Activated CD8-positive, alpha-beta memory T cell treated with anti-CD3 and anti-CD28 coated beads, Interleukin-2, amount 50 U/mL, for 48 hours (primary cell): Measurements from ENCODE around the gene KIF6.

Experiments
- DNase-seq: peaks from one replicate; pipeline ENCODE4 v3.0.0-alpha.2; 2020

Gene KIF6

DNA sequence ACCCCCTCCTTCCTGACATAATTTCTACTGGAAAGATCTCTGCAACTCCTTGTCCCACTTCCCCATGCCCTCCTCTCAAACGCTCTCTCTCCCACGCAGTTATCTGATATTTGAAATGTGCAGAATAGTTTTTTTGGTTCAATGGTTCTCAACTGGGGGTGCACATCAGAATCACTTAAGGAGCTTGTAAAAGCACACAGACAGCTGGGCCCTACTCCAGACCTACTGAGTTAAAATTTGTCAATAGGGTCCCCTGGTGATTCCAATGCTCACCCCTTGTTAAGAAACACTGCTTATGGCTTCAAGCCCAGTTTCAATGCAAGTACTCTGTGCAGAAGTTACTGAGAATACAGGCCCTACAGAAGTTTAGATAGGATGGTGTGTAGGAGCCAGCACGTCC, 357.5 kb downstream of the KIF6 start:
- no peak for DNase-seq

DNA sequence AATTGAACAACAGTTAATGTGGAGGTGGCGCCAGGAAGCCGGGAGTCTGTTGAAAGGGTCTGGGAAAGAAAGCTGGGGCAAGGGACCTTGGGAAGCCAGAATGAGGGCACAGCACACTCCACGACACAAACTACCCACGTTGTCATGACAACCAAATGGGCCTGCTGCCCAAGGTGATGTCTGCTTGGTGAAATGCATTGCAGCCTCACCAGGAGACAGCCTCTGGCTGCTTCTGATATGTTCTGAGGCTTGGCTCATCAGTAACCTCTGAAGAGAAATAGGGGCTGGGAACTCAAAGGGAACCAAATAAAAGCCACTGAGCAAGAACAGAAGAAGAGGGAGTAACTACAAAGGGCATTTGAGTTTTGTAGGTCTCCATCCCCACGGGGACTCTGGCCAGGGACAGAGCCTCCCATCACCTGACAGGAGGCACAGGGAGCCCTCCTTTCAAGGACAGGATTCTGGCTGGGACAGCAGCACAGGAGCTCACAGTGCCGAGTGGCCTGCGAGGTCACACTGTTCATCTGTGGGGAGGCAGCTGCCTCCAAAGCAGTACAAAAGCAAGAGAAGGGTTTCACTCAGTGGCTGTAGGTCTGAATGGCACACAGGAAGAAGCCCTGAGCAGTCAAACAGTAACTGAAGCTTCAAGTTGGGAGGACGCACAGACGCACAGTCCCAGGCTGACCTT, 358.1 kb downstream of the KIF6 start:
- DNase-seq, result no peak

DNA sequence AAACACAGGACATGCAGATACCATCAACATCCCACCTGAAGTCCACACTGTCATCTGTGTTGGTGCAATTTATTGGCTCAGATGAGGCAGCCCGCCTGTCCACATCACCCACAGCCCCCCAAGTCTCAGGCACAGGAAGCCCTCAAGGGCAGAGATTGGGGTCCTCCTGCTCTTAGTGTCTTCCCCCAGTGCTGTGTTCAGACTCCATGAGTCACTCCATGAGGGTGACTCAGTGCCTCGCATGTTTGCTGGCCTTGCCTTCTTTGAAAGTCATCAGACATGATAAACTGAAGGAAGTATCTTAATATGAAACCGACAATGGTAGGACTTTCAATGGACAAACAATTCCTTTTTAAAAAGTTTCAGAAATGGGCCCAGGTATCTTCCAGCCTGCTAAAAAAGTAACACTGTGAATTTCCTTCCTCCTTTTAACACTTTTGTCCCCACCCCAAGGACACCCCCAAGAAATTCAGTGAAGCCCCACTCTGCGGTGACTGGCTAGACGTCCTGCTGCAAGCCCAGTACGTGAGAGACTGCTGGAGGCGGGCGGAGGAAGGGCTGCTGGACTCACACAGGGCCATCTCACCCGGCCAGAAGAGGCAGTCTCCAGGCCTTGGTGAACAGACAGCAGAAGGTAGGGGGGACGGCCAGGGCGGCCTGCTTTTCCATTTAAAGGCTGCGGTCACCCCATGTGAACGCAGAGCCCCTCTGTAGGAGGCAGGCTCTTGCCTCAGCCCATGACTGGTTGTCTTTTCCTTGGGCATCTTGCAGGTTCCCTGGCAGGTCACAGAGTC, 359.7 kb downstream of the KIF6 start:
- DNase-seq, result no peak

DNA sequence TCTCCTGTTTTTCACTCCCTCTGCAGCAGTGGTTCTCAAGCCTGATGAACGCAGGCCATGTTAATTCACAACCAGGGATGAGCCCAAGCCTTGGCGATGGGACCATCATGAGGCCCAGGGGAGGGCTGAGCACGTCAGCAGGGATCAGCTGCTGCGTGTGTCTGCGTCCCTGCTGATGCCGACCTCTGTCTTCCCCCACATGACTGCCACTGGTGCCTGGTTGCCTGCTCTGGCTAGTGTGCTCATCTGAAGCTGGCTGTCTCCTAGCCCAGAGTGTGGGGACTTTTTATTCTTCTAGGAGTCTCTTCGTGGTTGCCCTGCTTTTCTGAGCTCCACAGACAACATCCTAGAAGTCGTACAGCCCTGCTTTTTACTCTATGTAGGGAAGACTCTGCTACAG, 361.9 kb downstream of the KIF6 start:
- DNase-seq, result no peak

DNA sequence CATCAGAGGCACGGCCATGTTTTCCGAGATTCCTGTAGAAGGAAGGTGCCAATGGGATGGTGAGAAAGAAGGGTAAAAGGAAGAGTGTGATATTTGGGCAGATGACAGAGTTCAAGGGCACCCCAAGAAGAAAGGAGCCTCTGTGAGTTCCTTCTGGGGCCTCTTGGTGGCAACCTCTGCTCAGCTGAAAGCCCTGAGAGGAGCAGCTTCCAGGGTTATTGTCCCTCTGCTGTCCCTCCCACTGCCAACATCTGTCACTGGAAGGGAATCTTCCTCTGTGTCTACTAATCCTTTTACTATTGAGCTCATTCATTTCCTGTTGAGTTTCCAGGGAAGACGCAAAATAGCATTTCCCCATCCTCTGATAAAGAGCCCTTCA, 362.7 kb downstream of the KIF6 start:
- no peak for DNase-seq

DNA sequence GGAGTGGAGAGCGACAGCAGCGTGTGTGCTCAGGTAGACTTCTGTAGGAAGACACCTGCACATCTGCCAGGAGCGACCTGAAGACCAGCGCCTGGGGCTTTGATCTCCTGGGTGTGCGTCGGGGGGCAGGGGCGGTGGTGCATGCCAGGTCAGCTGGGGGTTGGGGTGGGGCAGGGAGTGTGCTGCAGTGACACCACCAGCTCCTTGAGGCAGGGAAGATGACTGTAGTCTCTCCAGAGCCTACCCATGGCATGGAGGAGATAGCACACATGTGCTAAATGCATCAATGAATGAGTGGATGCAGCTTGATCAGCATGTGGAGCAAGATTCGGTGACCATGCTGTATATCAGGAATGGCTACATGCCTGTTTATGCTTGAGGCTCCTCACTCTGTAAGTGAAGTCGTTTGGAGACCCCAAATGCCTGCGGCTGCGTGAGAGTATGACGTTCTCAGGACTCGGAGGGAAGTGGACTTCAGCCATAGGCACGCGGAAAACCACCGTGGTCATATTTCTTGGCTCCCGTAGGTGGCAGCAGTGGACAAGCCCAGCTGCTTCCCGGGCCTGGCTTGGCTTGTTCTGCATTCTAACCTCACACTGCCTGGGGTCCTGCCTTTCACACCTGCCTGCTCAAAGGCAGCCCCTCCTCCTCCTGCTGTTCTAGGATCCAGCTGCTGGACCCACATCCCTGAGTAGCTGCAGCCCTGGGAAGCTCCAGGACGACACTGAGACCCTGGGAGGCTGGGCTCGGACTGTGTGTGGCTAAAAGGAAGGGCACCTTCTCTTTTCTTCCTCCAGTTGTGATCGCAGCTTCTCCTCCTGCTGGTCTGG, 363.3 kb downstream of the KIF6 start:
- DNase-seq, result peak; percentile 77

DNA sequence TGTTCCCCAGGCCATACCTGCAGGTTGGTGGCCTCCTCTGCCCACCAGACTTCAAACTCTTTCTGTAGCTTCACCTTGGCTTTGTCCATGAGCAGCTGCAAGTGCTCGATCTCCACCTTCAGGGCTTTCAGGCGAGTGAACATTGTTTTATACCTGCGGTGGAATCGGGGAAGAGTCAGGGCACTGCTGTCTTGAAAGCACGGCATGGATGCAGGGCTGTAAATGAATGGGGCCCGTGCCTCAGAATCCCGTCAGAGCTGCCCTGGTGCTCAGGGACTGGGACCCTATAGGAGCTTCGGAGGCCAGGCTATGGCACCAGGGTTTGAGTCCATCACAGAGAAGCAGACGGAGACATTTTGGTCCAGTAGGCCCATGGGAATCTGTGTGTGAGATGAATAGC, 364.8 kb downstream of the KIF6 start:
- no peak for DNase-seq

DNA sequence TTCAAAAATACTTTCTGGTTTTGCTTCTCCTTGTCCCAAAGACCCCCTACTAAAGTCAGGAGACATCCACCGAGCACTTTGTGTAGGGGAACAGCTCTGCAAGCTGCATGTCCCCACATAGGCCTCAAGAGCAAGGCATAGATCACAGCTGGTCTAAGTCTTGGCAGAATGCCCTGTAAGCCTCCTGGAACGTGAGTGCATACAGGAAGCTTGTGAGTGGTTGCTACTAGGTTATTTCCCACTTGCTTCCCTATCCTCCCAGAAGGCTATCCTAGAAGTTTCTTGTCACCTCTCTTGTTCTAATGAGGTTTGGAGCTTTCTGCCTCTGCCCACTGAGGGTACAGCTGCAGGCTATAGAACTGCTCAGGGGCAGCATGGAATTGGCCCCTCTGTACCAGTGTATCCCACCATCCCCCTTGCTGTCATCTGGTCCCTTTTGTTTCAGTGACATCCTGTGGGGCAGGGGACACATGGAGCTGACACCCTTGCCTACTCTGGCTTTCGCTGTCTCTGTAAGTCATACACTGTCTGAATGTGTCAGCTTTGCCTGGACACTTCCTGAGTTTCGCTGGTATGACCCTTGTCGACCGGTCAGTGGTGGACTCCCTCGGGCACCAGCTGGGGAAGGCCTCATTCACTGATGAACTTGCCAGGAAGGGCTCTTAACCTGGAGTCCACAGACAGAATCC, 367.1 kb downstream of the KIF6 start:
- no peak for DNase-seq

DNA sequence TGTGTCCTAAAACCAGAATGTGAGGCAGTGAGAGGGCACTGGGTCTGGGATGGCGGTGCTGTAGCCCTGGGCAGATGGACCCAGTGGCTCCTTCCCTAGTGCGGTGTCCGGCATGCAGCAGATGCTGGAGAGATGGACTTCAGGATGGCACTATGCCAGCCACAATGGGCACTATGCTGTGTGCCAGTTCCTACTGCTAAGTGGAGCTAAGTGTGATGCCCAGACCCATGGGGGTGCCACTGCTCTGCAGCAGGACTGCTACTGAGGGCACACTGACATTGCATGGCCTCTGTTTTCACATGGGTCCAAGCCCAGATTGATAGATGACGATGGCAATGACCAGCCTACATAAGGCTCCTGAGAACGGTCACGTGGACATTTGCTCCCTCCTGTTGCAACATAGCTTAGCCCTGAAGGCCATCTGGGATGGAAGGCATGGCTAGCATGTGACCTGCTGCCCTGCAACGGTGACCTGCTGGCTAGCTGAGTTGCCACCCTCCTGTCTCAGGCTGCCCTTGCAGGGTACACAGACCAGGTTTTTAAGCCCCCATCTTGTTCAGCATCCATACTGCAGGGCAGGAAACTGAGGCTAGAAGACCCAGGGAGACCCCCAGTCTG, 371.4 kb downstream of the KIF6 start:
- DNase-seq, result no peak

DNA sequence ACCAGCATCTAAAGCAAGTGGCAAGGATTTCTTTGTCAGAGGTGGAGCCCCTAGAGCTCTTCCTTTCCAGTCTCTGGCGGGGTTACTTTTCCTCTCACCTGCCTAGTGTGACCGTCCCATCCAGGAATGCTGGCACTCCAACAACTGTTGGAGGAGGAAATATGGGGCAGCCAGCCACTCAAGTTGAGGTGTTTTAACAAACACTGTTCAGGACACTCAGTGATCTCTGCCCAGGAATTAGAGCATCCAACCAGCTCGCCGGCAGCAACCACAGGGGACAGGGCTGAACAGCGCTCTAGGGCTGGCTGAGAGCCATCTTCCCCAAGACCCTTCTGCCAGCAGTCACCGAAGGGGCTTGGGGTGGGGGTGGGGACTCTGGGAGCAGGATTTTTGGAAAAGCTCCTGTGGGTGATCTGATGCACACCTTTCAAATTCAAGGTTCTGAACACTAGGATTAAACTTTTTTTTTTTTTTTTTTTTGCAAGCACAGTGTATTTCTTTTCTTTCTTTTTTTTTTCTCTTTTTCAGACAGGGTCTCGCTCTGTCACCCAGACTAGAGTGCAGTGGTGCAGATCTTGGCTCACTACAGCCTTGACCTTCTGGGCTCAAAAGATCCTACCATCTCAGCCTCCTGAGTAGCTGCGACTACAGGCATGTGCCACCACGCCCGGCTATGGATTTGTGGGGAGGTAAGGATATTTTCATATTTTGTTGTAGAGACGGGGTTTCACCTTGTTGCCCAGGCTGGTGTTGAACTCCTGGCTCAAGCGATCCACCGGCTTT, 374.3 kb downstream of the KIF6 start:
- no peak for DNase-seq

DNA sequence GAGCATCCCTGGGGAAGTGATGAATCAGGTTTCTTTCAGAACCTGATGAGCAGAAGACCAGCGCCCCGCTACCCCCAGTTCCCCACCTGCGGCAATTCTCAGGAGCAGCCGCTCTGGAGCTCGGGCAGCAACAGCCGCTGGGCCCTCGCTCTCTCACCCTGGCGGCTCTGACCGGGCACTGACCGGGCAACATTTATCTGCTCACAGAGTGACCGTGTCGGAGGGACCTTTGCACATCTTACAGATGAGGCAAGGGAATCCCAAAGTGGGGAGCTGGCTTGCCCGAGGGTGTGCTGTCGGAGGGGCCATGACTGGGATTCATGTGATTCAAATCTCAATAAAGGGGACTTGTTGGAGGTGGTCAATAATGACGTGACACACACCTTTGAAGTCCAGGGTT, 376.5 kb downstream of the KIF6 start:
- no peak for DNase-seq

DNA sequence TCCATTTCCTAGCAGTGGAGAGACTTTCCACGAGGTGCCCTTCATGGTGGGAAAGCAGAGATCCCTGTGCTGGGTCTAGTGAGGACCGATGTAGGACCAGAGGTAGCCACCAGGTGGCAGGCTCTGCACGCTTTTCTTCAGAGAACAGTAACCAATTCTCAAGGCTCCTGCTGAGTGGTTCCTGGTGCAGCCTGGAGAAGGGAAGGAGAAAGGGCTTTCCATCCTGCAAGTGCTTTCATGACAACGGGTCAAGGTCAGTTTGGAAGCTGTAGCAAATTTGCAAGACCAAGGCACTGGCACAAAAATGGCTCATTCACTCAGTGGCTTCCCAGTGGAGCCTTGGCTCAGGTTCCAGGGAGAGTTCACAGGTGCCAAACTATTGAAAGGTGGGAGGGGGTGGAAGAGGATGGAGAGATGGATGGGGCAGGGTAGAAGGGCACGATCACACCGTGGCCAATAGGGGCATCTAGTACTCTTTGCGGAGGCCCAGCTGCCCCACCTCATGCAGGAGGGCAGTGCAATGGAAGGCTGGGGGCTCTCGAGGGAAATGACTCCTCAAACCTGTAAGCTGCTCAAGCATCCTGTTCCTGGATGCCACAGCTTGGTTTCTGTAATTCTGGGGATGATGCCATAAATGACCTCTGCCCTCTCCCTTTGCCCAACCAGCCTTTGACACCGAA, 377.2 kb downstream of the KIF6 start:
- DNase-seq, result peak; percentile 84

DNA sequence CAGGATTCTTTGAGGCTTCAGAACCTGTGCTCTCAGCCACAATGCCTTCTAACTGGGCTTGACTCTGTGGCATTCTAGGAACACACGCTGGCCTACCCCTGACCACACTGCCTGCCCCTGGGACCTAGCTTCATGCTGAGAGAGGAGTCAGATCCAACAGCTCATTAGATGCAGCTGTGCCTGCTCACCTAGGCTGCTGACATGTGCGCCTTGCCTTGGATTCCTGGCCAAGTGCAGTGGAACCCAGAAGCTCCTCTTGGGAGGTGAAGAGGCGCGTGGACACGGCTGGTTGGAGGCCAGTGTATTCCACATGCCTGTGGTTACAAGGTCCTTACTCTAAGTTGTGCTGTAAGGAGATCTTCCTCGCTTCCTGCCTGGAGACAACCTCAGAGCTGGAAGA, 378.0 kb downstream of the KIF6 start:
- DNase-seq, result no peak

DNA sequence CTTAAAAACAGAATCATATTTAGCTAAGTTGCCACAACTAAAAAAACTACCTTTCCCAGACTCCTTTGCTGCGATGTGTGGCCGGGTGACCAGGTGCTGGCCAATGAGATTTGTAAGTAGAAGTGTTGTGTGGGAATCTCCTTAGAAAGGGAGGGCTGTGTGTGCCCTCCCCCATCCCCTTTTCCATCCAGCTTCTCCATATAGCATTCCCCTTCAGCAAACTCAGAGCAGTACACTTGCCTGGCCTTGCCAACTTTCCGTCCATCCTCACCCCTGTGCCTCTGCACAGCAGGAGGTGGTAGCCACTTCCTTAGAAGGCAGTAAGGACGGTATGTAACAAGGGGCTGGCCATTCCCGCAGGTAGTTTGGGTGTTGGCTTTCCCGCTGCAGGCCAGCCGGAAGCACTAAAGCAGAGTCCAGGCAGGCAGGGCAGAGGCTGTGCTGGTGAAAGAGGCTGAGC, 380.4 kb downstream of the KIF6 start:
- no peak for DNase-seq

DNA sequence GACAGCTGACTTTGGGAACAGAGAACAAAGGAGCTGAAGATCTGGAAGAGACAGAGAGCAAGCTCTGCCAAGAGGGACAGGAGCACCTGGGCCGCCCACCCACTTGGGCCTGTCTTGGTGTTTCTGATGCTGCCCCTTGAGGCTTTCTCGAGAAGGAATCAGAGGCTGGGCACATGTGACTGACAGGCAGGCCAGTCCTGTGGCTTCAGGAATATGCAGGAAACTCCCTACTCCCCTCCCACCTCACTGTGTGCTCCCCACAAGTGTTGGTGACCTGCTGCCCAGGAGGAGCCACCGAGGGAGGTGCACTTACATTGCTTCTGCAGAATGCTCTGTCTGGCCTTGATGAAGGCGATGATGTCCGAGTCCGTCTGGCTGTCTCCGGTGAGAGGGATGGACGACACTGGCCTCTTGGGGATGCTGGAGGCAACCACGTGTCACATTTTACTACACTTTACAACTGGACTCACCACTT, 381.8 kb downstream of the KIF6 start:
- no peak for DNase-seq

DNA sequence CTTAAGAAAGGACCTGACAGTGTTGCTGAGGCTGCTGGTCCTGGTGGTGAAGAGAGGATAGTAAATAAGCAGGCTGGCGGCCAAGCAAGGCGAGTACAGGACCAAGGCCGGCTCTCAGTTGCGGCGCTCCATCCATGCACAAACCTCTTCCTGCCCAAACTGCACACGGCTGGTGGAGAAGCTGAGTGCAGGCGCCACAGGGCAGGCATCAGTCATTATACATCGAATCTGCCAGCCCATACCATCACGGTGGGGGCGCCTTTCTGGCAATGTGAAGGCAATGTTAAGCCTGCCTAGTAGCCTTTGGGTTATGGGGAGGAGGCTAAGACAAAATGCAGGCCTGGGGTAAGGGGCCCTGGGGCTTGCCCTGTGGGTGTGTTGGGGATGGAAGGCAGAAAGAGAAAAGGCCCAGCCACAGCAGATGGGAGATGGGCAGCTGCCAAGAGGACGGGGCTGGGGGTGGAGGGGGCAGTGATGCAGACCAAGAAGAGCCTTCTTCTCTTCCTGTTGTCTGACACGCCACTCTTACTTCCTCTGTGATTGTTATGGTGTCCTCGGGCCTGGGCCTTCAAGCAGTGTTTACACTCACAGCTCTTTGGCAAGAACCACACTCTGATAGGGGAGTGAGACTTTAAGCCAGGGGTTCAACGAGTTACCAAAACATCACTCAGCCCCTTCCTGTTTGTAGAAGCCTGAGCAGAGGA, 382.4 kb downstream of the KIF6 start:
- no peak for DNase-seq

DNA sequence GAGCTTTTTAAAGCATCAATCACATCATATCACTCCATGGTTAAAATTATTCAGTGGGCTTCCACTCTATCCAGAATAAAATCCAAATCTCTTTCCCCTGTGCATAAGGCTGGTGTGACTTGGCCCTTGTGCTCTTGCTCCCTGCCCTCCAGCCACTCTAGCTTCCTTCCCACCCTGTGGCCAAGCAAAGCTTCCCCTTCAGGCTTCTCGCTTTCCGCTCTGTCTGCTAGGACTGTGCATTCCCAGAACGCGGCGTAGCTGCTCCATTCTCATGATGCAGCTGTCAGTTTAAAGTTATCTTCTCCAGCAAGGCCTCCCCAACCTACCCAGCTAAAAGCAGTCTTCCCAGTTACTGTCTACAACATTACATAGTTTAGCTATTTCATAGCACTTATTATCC, 383.3 kb downstream of the KIF6 start:
- no peak for DNase-seq

DNA sequence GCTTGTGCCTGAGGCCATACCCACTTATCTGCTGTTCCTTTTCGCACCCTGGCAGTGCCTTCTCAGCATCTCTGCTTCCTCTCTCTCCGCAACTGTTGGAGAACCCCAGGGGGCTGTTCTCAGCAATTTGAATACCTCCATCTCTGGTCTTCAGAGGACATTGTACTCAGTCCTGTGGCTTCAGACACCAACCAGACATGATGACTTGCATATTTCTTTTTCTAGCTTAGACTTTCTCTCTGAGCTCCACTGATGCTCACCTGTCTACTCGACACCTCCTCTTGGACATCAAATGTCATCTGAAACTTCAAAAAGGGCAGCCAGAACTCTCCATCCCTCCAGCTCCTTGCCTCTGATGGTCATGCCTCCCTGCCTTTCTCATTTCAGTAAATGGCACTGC, 383.9 kb downstream of the KIF6 start:
- DNase-seq, result no peak

DNA sequence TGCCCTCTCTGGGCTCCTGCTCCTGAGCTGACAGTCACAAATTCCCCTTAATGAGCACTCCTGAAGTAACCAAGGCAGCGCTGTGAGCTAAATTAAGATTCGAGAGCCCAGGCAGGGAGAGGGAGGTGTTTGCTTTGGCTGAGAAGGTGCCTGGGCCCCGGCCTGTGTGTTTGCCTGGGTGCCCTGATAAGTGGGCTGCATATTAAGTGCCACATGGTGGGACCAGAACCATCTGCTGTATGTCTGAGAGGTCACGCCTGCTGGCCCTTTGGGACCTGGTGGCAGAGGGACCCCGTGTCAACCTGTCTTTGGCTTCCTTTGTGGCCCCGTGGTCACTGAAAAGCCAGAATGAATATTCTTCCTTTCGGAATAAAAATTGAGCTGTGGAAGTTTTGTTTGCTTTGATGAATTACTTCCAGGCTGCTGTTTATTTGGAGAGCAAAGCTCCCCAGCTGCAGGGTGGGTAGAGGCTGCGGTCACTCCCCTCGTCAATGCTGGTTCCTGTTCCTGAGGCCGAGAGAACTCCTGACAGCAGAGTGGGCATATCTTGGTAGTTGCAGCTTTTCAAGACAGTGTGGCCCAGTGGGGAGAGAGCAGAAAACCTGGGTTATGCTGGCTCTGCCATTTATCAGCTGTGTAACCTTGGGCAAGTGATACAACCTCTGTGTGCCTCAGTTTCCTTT, 385.2 kb downstream of the KIF6 start:
- no peak for DNase-seq
